AG10803 (cell line): Measurements from ENCODE around the gene ELOVL3.

Source experiments
- DNase-seq: peaks from one replicate; pipeline ENCODE4 v3.0.0; 2010; ENCODE audit warnings: low read depth
- H3K4me3 ChIP-seq: 2 replicates; pipeline ENCODE4 v1.5.1; 2011; ENCODE audit warnings: mild to moderate bottlenecking, low read length, control low read depth
- TF ChIP-seq, protein P1 (sequence below): conservative IDR thresholded peaks from 2 replicates; pipeline ENCODE4 v1.5.1; 2011; ENCODE audit warnings: mild to moderate bottlenecking, low read length, control low read depth, inconsistent platforms

The ELOVL3 gene

DNA sequence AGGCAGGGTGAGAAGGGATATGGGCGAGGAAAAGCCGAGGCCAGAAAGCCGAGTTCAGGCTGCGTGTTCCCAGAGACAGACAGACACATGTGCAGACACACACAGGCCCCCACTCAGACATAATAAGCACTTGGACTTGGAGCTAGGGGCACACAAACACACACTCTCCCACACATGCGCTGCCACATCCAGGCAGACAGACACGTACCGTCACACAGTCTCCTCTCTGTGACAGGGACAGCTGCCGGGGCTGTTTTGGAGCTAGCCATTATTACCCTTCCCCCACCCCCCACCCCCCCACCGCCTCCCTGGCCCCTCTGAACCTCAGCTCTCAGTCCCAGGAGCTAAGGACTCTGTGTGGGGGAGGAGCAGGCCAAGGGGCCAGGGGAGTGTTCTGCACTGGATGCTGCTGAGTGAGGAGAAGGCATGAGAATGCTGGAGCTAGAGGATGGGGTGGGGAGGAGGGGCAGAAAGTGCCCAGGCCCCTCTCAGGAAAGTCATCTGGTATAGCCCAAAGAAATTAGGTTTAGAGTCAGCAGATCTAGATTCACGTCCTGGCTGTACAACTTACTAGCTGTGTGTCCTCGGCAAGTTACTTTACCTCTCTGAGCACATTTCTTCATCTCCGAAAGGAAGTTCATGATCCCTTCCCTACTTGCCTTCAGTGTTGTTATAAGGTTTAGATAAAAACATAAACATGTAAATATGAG, 8.9 kb downstream of the ELOVL3 start:
- no peak for DNase-seq
- TF ChIP-seq, protein P1, sequence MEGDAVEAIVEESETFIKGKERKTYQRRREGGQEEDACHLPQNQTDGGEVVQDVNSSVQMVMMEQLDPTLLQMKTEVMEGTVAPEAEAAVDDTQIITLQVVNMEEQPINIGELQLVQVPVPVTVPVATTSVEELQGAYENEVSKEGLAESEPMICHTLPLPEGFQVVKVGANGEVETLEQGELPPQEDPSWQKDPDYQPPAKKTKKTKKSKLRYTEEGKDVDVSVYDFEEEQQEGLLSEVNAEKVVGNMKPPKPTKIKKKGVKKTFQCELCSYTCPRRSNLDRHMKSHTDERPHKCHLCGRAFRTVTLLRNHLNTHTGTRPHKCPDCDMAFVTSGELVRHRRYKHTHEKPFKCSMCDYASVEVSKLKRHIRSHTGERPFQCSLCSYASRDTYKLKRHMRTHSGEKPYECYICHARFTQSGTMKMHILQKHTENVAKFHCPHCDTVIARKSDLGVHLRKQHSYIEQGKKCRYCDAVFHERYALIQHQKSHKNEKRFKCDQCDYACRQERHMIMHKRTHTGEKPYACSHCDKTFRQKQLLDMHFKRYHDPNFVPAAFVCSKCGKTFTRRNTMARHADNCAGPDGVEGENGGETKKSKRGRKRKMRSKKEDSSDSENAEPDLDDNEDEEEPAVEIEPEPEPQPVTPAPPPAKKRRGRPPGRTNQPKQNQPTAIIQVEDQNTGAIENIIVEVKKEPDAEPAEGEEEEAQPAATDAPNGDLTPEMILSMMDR = no peak
- H3K4me3 ChIP-seq = no peak overlapping the region

DNA sequence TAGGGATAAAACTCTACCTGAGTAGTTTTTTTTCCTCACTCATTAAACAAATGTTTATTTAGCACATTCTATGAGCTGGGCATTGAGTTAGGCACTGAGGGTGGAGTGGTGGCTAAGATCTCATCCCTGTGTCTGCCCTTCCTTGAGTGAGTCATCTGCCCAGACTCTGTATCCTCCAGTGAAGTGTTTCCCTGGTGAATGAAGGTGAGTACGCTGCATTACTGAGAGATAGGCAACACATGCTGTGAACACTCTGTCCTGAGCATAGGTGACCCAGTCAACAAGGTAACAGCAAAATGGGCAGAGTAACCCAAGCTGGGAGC, 9.5 kb downstream of the ELOVL3 start:
- H3K4me3 ChIP-seq = no peak overlapping the region
- no peak for DNase-seq
- TF ChIP-seq, protein P1 = no peak

DNA sequence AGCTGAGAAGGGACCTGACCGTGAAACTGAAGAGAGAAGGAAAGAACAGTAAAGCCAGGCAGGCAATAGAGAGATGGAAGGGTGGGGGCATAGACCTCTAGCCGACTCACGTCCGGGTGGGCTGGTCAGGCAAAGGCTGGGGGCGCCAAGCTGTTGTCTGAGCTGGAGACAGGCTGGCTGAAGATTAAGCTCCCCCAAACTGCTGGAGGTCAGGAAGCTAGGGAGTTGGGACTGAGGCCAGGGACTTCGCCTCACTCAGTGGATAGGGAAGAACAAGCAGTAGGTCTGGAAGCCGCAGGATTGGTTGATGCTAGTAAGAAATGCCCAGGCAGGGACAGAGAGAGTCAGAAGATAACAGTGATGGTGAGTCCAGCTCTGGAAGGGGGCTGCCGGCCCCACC, 9.9 kb downstream of the ELOVL3 start:
- DNase-seq = no peak
- H3K4me3 ChIP-seq = no peak overlapping the region
- TF ChIP-seq, protein P1 = no peak

DNA sequence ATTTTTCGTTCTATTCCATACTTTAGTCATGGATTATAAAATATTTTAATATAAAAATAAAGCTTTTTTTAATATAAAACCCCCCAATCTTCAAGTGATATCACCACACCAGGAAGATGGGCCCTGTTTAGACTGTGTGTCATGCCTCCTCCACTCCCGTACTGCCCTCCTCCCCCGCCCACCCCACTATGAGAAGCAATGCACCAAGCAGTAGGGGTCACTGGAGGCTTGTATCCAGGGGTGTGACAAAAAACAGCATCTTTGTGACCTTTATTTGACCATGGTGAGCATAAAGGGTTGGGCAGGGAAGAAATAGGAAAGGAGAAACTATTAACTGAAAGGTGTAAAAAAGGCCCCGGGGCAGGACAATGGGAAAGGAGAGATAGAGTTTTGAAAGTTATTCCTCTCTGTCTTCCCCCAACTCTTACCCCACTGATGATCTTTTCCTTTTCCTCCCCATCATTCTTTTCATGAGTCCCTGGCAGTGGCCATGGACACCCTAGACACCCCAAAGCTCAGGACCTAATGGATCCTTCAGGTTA, 11.7 kb downstream of the ELOVL3 start:
- no peak for DNase-seq
- TF ChIP-seq, protein P1 = no peak
- H3K4me3 ChIP-seq = no peak overlapping the region

DNA sequence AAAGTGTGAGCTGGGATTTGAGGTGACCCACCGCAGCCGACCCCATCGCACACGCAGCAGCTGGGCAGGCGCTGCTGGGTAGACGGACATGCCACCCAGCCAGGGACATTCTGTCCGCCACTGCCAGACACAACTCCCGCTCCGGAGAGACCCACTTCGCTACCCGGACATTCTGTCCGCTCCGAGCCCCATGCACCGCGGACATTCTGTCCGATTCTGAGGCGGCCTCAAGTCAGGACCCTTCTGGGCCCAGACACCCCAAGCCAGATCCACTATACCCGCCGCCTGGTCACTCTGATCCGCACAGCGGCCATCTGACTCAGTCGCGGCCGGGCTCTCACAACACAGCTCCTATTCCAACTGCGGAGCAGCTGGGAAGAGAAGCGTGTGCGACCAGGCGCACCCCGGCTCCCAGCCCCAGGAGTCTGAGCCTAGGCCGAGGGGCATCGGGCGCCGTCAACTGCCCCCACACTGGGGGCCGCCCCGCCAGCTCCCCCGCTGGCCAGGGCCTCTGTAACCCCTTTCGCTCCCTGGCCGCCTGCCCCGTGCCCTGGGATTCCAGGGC, 14.4 kb downstream of the ELOVL3 start:
- peak overlapping the region; percentile 75 for H3K4me3 ChIP-seq
- DNase-seq = no peak
- TF ChIP-seq, protein P1 = no peak

DNA sequence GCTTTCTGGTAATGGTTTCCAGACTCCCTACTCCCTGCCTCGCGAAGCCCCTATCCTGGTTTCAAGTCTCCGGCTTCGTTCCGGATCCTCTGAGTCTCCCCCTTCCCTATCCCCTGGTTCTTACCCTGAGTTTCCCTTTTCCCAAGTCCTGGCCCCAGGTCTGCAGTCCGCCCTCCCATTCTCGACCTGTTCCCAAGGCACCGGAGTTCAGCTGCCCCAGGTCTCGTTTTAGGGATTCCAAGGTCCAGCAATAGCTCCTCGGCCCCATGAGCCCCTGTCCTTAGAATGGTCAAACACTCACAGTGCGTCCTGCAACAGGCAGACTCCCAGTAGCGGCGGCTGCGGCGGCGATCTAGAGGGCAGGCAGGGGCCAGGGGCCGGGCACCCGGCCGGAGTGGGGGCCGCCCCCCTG, 14.9 kb downstream of the ELOVL3 start:
- H3K4me3 ChIP-seq = peak overlapping the region; percentile 75
- DNase-seq = no peak
- TF ChIP-seq, protein P1 = no peak
